Measurements from ENCODE around the gene TRIM24.
A peak's percentile ranks its signal among the peaks of the same experiment; 100 is the strongest.
"Not testable (repeated sequence)": the region's sequence is repeated elsewhere in the genome, so short reads cannot be mapped to it uniquely, and the experiment has no call there.

TRIM24 gene

GRCh38 chr7:138460176-138460648 is at the start of gene TRIM24:
Gene TRIM24 (plus strand): TSS chr7:138460259. CDS start chr7:138460549, 290 bp downstream.
- TF ChIP-seq POLR2A (IDR thresholded peaks at IDR 0.05; ENCODE audit: extremely low read depth, insufficient read length) (peak; percentile 78), MYC (IDR thresholded peaks at IDR 0.05; ENCODE audit: low read depth, low read length) (peak; percentile 51)
- TF ChIP-seq, protein P1, sequence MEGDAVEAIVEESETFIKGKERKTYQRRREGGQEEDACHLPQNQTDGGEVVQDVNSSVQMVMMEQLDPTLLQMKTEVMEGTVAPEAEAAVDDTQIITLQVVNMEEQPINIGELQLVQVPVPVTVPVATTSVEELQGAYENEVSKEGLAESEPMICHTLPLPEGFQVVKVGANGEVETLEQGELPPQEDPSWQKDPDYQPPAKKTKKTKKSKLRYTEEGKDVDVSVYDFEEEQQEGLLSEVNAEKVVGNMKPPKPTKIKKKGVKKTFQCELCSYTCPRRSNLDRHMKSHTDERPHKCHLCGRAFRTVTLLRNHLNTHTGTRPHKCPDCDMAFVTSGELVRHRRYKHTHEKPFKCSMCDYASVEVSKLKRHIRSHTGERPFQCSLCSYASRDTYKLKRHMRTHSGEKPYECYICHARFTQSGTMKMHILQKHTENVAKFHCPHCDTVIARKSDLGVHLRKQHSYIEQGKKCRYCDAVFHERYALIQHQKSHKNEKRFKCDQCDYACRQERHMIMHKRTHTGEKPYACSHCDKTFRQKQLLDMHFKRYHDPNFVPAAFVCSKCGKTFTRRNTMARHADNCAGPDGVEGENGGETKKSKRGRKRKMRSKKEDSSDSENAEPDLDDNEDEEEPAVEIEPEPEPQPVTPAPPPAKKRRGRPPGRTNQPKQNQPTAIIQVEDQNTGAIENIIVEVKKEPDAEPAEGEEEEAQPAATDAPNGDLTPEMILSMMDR (IDR thresholded peaks at IDR 0.05; ENCODE audit: low read depth, low read length): no peak
- TF ChIP-seq, protein P2, sequence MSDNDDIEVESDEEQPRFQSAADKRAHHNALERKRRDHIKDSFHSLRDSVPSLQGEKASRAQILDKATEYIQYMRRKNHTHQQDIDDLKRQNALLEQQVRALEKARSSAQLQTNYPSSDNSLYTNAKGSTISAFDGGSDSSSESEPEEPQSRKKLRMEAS (IDR thresholded peaks at IDR 0.05; ENCODE audit: low read depth, low read length): peak; percentile 62
- DNase-seq (ENCODE audit: low read depth): peak; percentile 99
- H3K4me3 ChIP-seq (ENCODE audit: low read depth, low read length): peak within 1 kb of the TSS; percentile 84

- not testable (repeated sequence) for DNase-seq (ENCODE audit: low read depth); H3K4me3 ChIP-seq (ENCODE audit: low read depth, low read length)
These were observed 48.0 kb upstream of the TRIM24 start for GRCh38 chr7:138412077-138412476.

DNA sequence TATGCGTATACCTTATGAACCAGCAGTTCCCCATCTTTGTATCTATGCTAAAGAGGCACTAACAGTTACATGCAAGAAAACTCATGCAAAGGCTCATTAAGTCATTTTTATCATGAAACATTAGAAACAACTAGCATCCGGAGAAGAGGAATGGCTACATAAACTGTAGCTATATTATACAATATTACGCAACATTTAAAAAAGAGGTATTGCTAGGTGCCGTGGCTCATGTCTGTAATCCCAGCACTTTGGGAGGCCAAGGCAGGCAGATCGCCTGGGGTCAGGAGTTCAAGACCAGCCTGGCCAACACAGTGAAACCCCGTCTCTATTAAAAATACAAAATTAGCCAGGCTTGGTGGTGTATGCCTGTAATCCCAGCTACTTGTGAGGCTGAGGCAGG is 47.1 kb upstream of the TRIM24 start:
- DNase-seq (ENCODE audit: low read depth): not testable (repeated sequence)

DNA sequence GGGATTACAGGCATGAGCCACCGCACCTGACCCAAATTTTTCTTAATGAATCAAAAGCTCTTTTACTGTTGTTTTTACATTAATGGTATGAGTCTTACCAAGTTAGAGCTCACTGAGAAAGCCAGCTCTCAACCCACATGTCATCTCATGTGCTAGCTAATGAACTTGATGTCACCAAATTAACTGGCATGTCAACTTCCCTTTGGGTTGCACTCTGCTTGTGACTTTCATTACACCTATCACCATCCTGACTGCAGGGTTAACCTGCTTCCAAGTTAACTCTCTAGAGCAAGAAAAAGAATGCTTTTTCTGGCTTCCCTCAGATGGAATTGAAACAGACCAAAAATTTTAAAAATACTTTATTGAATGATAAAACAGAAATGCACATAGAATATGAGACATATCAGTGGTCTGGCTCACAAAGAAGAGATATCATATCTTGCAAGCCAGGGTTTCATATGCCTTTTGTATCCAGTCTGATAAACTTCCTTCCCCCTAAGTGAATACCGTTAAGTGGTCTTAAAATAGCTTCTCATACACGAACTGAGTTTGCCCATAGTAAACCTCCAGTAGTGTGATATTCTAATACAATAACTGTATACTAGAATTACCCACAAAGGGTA is 42.9 kb upstream of the TRIM24 start:
- TF ChIP-seq MYC (IDR thresholded peaks at IDR 0.05; ENCODE audit: low read depth, low read length) (no peak), POLR2A (IDR thresholded peaks at IDR 0.05; ENCODE audit: extremely low read depth, insufficient read length) (no peak)
- TF ChIP-seq, protein P2 (IDR thresholded peaks at IDR 0.05; ENCODE audit: low read depth, low read length): no peak
- TF ChIP-seq, protein P1 (IDR thresholded peaks at IDR 0.05; ENCODE audit: low read depth, low read length): no peak
- no peak for DNase-seq (ENCODE audit: low read depth)
- H3K4me3 ChIP-seq (ENCODE audit: low read depth, low read length): no peak overlapping the region

More for the DNA sequence above, 47.1 kb upstream of the TRIM24 start:
- not testable (repeated sequence) for H3K4me3 ChIP-seq (ENCODE audit: low read depth, low read length)

- DNase-seq (ENCODE audit: low read depth): no peak
- H3K4me3 ChIP-seq (ENCODE audit: low read depth, low read length): no peak overlapping the region
- TF ChIP-seq, protein P1 (IDR thresholded peaks at IDR 0.05; ENCODE audit: low read depth, low read length): no peak
- TF ChIP-seq, protein P2 (IDR thresholded peaks at IDR 0.05; ENCODE audit: low read depth, low read length): no peak
These were observed 42.3 kb upstream of the TRIM24 start for GRCh38 chr7:138417764-138418163.

- not testable (repeated sequence) for H3K4me3 ChIP-seq (ENCODE audit: low read depth, low read length); DNase-seq (ENCODE audit: low read depth)
These were observed 41.7 kb upstream of the TRIM24 start for GRCh38 chr7:138418403-138418802.

DNA sequence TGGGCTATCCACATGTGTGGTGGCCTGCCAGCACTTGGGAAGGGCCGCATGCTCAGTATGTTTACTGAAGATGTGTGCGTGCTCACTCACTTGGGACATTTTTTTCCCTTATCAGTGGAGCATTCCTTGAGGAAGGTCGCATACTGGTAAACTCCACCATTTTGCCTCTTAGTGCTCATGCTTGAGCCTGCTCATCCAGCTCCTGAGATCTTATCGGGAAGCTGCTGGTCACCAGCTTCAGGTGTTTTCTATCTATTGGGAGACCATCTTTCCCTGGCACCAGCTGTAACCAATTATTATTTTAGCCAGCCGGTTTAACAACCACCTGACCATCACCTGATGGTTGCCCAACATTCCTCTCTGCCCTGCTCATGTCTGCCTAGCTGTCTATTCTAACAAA is 35.0 kb upstream of the TRIM24 start:
- H3K4me3 ChIP-seq (ENCODE audit: low read depth, low read length): no peak overlapping the region
- TF ChIP-seq POLR2A (IDR thresholded peaks at IDR 0.05; ENCODE audit: extremely low read depth, insufficient read length) (no peak), MYC (IDR thresholded peaks at IDR 0.05; ENCODE audit: low read depth, low read length) (no peak)
- TF ChIP-seq, protein P2 (IDR thresholded peaks at IDR 0.05; ENCODE audit: low read depth, low read length): no peak
- TF ChIP-seq, protein P1 (IDR thresholded peaks at IDR 0.05; ENCODE audit: low read depth, low read length): no peak
- no peak for DNase-seq (ENCODE audit: low read depth)
